Stimulated activated CD8-positive, alpha-beta memory T cell treated with anti-CD3 and anti-CD28 coated beads, Interleukin-7, amount 100 ng/mL, for 1 hour (primary cell): ENCODE data around the gene CHCHD3.
"Not testable (repeated sequence)": the region's sequence is repeated elsewhere in the genome, so short reads cannot be mapped to it uniquely, and the experiment has no call there.

Experiments used
- DNase-seq, 2 donors: peaks; one replicate each; pipeline ENCODE4 v3.0.0-alpha.2; 2020; ENCODE audit warnings: low read depth in 2 of 2

The CHCHD3 gene

GRCh38 chr7:132953468-132953867 lies 128.4 kb downstream of the CHCHD3 start:
- DNase-seq, result no peak

GRCh38 chr7:132950725-132951124 lies 131.2 kb downstream of the CHCHD3 start:
- DNase-seq, result no peak

- no peak for DNase-seq
Measured at GRCh38 chr7:132947011-132947410, 134.9 kb downstream of the CHCHD3 start.

- no peak for DNase-seq
Measured at GRCh38 chr7:132944774-132945173, 137.1 kb downstream of the CHCHD3 start.

- no peak for DNase-seq
Measured at GRCh38 chr7:132943645-132944044, 138.2 kb downstream of the CHCHD3 start.

- DNase-seq, result no peak
Measured at GRCh38 chr7:132942701-132943100, 139.2 kb downstream of the CHCHD3 start.

GRCh38 chr7:132941905-132942304 lies 140.0 kb downstream of the CHCHD3 start:
- DNase-seq, result no peak

- no peak for DNase-seq
Measured at GRCh38 chr7:132941428-132941827, 140.5 kb downstream of the CHCHD3 start.

- DNase-seq, result no peak
Measured at GRCh38 chr7:132940084-132940483, 141.8 kb downstream of the CHCHD3 start.

- DNase-seq, result no peak
Measured at GRCh38 chr7:132939495-132939894, 142.4 kb downstream of the CHCHD3 start.

GRCh38 chr7:132937286-132937685 lies 144.6 kb downstream of the CHCHD3 start:
- DNase-seq, result no peak

GRCh38 chr7:132935608-132936007 lies 146.3 kb downstream of the CHCHD3 start:
- no peak for DNase-seq

- DNase-seq, result no peak
Measured at GRCh38 chr7:132934017-132934416, 147.9 kb downstream of the CHCHD3 start.

GRCh38 chr7:132933072-132933458 lies 148.8 kb downstream of the CHCHD3 start:
- no peak for DNase-seq

GRCh38 chr7:132932296-132933071 lies 149.4 kb downstream of the CHCHD3 start:
- DNase-seq, result no peak

GRCh38 chr7:132930881-132931280 lies 151.0 kb downstream of the CHCHD3 start:
- DNase-seq, result no peak

- not testable (repeated sequence) for DNase-seq
Measured at GRCh38 chr7:132929944-132930343, 151.9 kb downstream of the CHCHD3 start.

- DNase-seq, result no peak
Measured at GRCh38 chr7:132919771-132920170, 162.1 kb downstream of the CHCHD3 start.

GRCh38 chr7:132915647-132916046 lies 166.2 kb downstream of the CHCHD3 start:
- no peak for DNase-seq

GRCh38 chr7:132910657-132911056 lies 171.2 kb downstream of the CHCHD3 start:
- no peak for DNase-seq

- no peak for DNase-seq
Measured at GRCh38 chr7:132907380-132907940, 174.4 kb downstream of the CHCHD3 start.

- no peak for DNase-seq
Measured at GRCh38 chr7:132906193-132906835, 175.6 kb downstream of the CHCHD3 start.

- DNase-seq, result not testable (repeated sequence)
Measured at GRCh38 chr7:132905136-132905535, 176.8 kb downstream of the CHCHD3 start.
